CD14-positive monocyte (primary cell): ENCODE data around the gene HOXA11. TPM values are rescaled to one million over a fixed set of nuclear protein-coding genes. Genes with fewer than 3 reads are reported as not detected.

Experiments used
- DNase-seq, 3 donors: peaks; one replicate each; pipeline ENCODE4 v3.0.0-alpha.2; 2011 to 2022
- H2AFZ ChIP-seq: 2 replicates; pipeline ENCODE4 v1.6.0; 2012; ENCODE audit warnings: mild to moderate bottlenecking, low read depth, low read length, inconsistent platforms; ENCODE audit not compliant: insufficient read depth, poor library complexity, severe bottlenecking
- H3K27ac ChIP-seq, 2 donors: 1 replicate in 1 of 2; 2 replicates in 1 of 2; pipeline ENCODE4 v1.5.1; 2012 to 2013; ENCODE audit warnings: low read length in 2 of 2, control low read depth in 1 of 2, inconsistent platforms in 1 of 2, low read depth in 1 of 2, mild to moderate bottlenecking in 1 of 2
- H3K27me3 ChIP-seq, 2 donors: one replicate each; pipeline versions ENCODE4 v1.6.0 to v1.6.1; 2011 to 2013; ENCODE audit warnings: low read length in 2 of 2; ENCODE audit not compliant: control insufficient read depth in 2 of 2, insufficient read depth in 2 of 2
- H3K36me3 ChIP-seq, 2 donors: replicated peaks in 1 of 2; 1 replicate in 1 of 2; 2 replicates in 1 of 2; pipeline versions ENCODE4 v1.5.1 to v1.6.1; 2012 to 2013; ENCODE audit warnings: low read length in 2 of 2, control low read depth in 1 of 2, inconsistent platforms in 1 of 2, mild to moderate bottlenecking in 1 of 2; ENCODE audit not compliant: insufficient read depth in 2 of 2, control insufficient read depth in 1 of 2
- H3K4me1 ChIP-seq, 2 donors: 1 replicate in 1 of 2; 2 replicates in 1 of 2; pipeline versions ENCODE4 v1.5.1 to v1.6.1; 2012 to 2013; ENCODE audit warnings: low read length in 2 of 2, control low read depth in 1 of 2, inconsistent platforms in 1 of 2, mild to moderate bottlenecking in 1 of 2, moderate library complexity in 1 of 2; ENCODE audit not compliant: insufficient read depth in 2 of 2, control insufficient read depth in 1 of 2
- H3K4me2 ChIP-seq: replicated peaks from 2 replicates; pipeline ENCODE3; 2012; ENCODE audit warnings: low read length, moderate library complexity, mild to moderate bottlenecking; ENCODE audit not compliant: poor library complexity, severe bottlenecking; ENCODE audit errors: extremely low read depth
- H3K4me3 ChIP-seq, 3 experiments: fragments of 200-600 bp in 1 of 3; sonication (generic) in 1 of 3; replicated peaks in 1 of 3; 1 replicate in 2 of 3; 2 replicates in 1 of 3; pipeline ENCODE4 v1.5.1; 2011 to 2013; ENCODE audit warnings: low read length in 3 of 3, mild to moderate bottlenecking in 3 of 3, control low read depth in 2 of 3, low read depth in 2 of 3, inconsistent platforms in 1 of 3, moderate library complexity in 1 of 3
- H3K79me2 ChIP-seq: 2 replicates; pipeline ENCODE4 v1.6.0; 2012; ENCODE audit warnings: mild to moderate bottlenecking, control low read depth, inconsistent platforms, low read length, moderate library complexity; ENCODE audit not compliant: insufficient read depth
- H3K9ac ChIP-seq: 2 replicates; pipeline ENCODE4 v1.6.0; 2017; ENCODE audit warnings: low read length, mild to moderate bottlenecking; ENCODE audit not compliant: insufficient read depth, poor library complexity, severe bottlenecking
- H3K9me3 ChIP-seq, 2 donors: replicated peaks in 1 of 2; 1 replicate in 1 of 2; 2 replicates in 1 of 2; pipeline versions ENCODE4 v1.5.1 to v1.6.1; 2012 to 2013; ENCODE audit warnings: low read length in 2 of 2, control low read depth in 1 of 2; ENCODE audit not compliant: control insufficient read depth in 1 of 2, insufficient read depth in 1 of 2
- H4K20me1 ChIP-seq: 2 replicates; pipeline ENCODE4 v1.6.0; 2012; ENCODE audit warnings: mild to moderate bottlenecking, low read length, control low read depth, moderate library complexity; ENCODE audit not compliant: insufficient read depth
- H3K27ac Mint-ChIP-seq, 7 donors: one replicate each; pipeline ENCODE4 v1.8.0; 2020; ENCODE audit warnings: mild to moderate bottlenecking in 7 of 7, mixed read lengths in 7 of 7, moderate library complexity in 6 of 7, inconsistent platforms in 2 of 7
- H3K27me3 Mint-ChIP-seq, 3 donors: one replicate each; pipeline ENCODE4 v1.8.0; 2021 to 2022; ENCODE audit warnings: low read depth in 3 of 3, mild to moderate bottlenecking in 3 of 3, mixed read lengths in 3 of 3, moderate library complexity in 3 of 3, inconsistent platforms in 1 of 3
- H3K36me3 Mint-ChIP-seq, 2 donors: one replicate each; pipeline ENCODE4 v1.8.0; 2020; ENCODE audit warnings: mixed read lengths in 2 of 2, inconsistent platforms in 1 of 2, mild to moderate bottlenecking in 1 of 2
- H3K4me1 Mint-ChIP-seq: one replicate; pipeline ENCODE4 v1.8.0; 2020; ENCODE audit warnings: mild to moderate bottlenecking, mixed read lengths
- H3K4me3 Mint-ChIP-seq, 2 donors: one replicate each; pipeline ENCODE4 v1.8.0; 2020; ENCODE audit warnings: mild to moderate bottlenecking in 2 of 2, mixed read lengths in 2 of 2, moderate library complexity in 1 of 2
- H3K9me3 Mint-ChIP-seq, 7 donors: one replicate each; pipeline ENCODE4 v1.8.0; 2020 to 2022; ENCODE audit warnings: mixed read lengths in 7 of 7, mild to moderate bottlenecking in 6 of 7, moderate library complexity in 6 of 7, inconsistent platforms in 2 of 7
- CTCF ChIP-seq: fragments of 200-600 bp; IDR thresholded peaks from one replicate; pipeline ENCODE4 v1.8.0; 2022; ENCODE audit warnings: antibody characterized with exemption, mild to moderate bottlenecking
- WGBS: methylation state at CpG from one replicate; pipeline ENCODE4 v1.1.5; 2013; ENCODE audit warnings: missing lambda C conversion rate; ENCODE audit not compliant: insufficient coverage; 5-methylcytosine and 5-hydroxymethylcytosine counted together
- intact Hi-C, 2 donors: fragments of 100-400 bp; cut with micrococcal nuclease; formaldehyde crosslinking; loops; one replicate each; pipeline versions ENCODE4 v1.15.0 to v1.15.1; 2023
- polyA plus RNA-seq, 3 donors: library from polyadenylated mRNA; depleted of rRNA in 1 of 3; unstranded in 2 of 3; stranded (reverse) in 1 of 3; fragments of 300-500 nt in 2 of 3; fragments of >200 nt in 1 of 3; fragmentation: Illumina TruSeq in 2 of 3; gene quantifications; 1 replicate in 2 of 3; 2 replicates in 1 of 3; pipeline ENCODE4 v1.2.3, GENCODE V29; 2012 to 2021
- small RNA-seq: library from RNA; depleted of rRNA; stranded (forward); fragments of <200 nt; gene quantifications from one replicate; pipeline ENCODE3, GENCODE V24; 2012; ENCODE audit warnings: low read depth; ENCODE audit not compliant: insufficient read length

The HOXA11 gene
- polyA plus RNA-seq, 3 donors: not detected

GRCh38 chr7:27132214-27132613, 52.8 kb downstream of the HOXA11 start:
- Histone ChIP-seq H3K79me2 (no peaks in the 10 kb centered on the region), H3K9ac (no peak overlapping the region), H2AFZ (no peak overlapping the region), H3K9me3 (no peaks in the 10 kb centered on the region), H4K20me1 (no peaks in the 10 kb centered on the region), H3K27ac (no peak overlapping the region), H3K4me3 (no peak overlapping the region), H3K36me3 (no peaks in the 10 kb centered on the region), H3K27me3 (peaks cover 6 to 18% of the 10 kb centered on the region in 2 donors), H3K4me1 (peaks cover 15 to 34% of the 10 kb centered on the region in 2 donors), H3K4me2 (no peak overlapping the region)
- WGBS: no CpG with 5 or more reads among the region's 2 CpGs
- TF ChIP-seq CTCF: no peak
- intact Hi-C loops: no loop called here
- Mint-ChIP-seq H3K4me1 (peaks cover 38% of the 10 kb centered on the region), H3K4me3 (no peak overlapping the region), H3K27ac (no peak overlapping the region), H3K36me3 (peaks cover 0 to 4% of the 10 kb centered on the region in 2 donors), H3K27me3 (peaks cover 8 to 24% (median 10%) of the 10 kb centered on the region in 3 donors), H3K9me3 (peaks cover 0 to 9% (median 0%) of the 10 kb centered on the region in 7 donors)
- DNase-seq: no peak

- Histone ChIP-seq H3K27me3 (peaks cover 2 to 10% of the 10 kb centered on the region in 2 donors), H3K4me3 (peak overlapping the region; percentile 47 to 78 (median 76)), H3K4me1 (peaks cover 10 to 27% of the 10 kb centered on the region in 2 donors), H3K27ac (peak overlapping the region in 1 of 2 donors; percentile 86), H3K9me3 (no peaks in the 10 kb centered on the region), H2AFZ (peak overlapping the region; percentile 95), H3K79me2 (no peaks in the 10 kb centered on the region), H3K9ac (peak overlapping the region; percentile 79), H3K4me2 (peak overlapping the region; percentile 76), H4K20me1 (no peaks in the 10 kb centered on the region), H3K36me3 (no peaks in the 10 kb centered on the region)
- WGBS: 40% methylated on average over 3 of the region's 12 CpGs
- Mint-ChIP-seq H3K4me1 (peaks cover 32% of the 10 kb centered on the region), H3K4me3 (peak overlapping the region; percentile 80 to 82), H3K27me3 (peaks cover 8 to 17% (median 10%) of the 10 kb centered on the region in 3 donors), H3K9me3 (peaks cover 0 to 9% (median 0%) of the 10 kb centered on the region in 7 donors), H3K27ac (peak overlapping the region in 5 of 7 donors; percentile 45 to 91 (median 84)), H3K36me3 (peaks cover 0 to 4% of the 10 kb centered on the region in 2 donors)
- no peak for DNase-seq
- intact Hi-C loops: no loop called here
- no peak for TF ChIP-seq CTCF
Measured at GRCh38 chr7:27131390-27131819, 53.6 kb downstream of the HOXA11 start.

Small RNA genes within 50 kb of the gene (small RNA-seq; reads per million reads assigned to genes)
- gene AC004080.5 (not detected), gene RF02140 (not detected), gene RF02141 (not detected)

Other genes with a start within 250 kb of the HOXA11 start
- gene HOXA1, start 89.2 kb downstream of the HOXA11 start, polyA plus RNA-seq: under 1 TPM in 2 of 3 donors, not detected in 1; 0.11 to 0.37 TPM
- not detected for gene HOXA2, start 82.5 kb downstream of the HOXA11 start, polyA plus RNA-seq
- gene HOXA4, start 54.5 kb downstream of the HOXA11 start, polyA plus RNA-seq: under 1 TPM in 1 of 3 donors, not detected in 2; 0.48 TPM
- 1 to 10 TPM in 2 of 3 donors, under 1 TPM in 1; 0.85 to 3.0 (median 1.8) TPM for gene HOXA5, start 41.6 kb downstream of the HOXA11 start, polyA plus RNA-seq
- gene HOXA6, start 37.5 kb downstream of the HOXA11 start, polyA plus RNA-seq: not detected
- not detected for gene HOXA3, start 32.6 kb downstream of the HOXA11 start, polyA plus RNA-seq
- not detected for gene HOXA7, start 28.6 kb downstream of the HOXA11 start, polyA plus RNA-seq
- gene HOXA9, start 19.7 kb downstream of the HOXA11 start, polyA plus RNA-seq: 1 to 10 TPM in 2 of 3 donors, under 1 TPM in 1; 0.55 to 1.9 (median 1.2) TPM
- gene HOXA10, start 10.9 kb downstream of the HOXA11 start, polyA plus RNA-seq: 1 to 10 TPM in 1 of 3 donors, under 1 TPM in 2; 0.09 to 3.2 (median 0.33) TPM
- gene HOXA13, start 14.9 kb upstream of the HOXA11 start, polyA plus RNA-seq: not detected
- gene EVX1, start 57.6 kb upstream of the HOXA11 start, polyA plus RNA-seq: not detected